OCI-LY3 (cell line): ENCODE results near the gene H2BK1.
A peak's percentile ranks its signal among the peaks of the same experiment; 100 is the strongest.

ENCODE experiments used
- H2AFZ ChIP-seq: fragments of 200-600, 300-600 bp; shearing (Covaris generic); 2 replicates; pipeline ENCODE4 v1.6.0; 2014; ENCODE audit warnings: antibody characterized with exemption, low read depth, low read length
- H3K27ac ChIP-seq: fragments of 200-600, 300-600 bp; sonication (generic); 2 replicates; pipeline ENCODE4 v1.5.1; 2014; ENCODE audit warnings: mild to moderate bottlenecking, low read length, moderate library complexity, mixed read lengths
- H3K27me3 ChIP-seq: fragments of 200-600, 300-600 bp; sonication (generic); 2 replicates; pipeline ENCODE4 v1.6.1; 2014; ENCODE audit warnings: low read depth, low read length, mixed read lengths
- H3K36me3 ChIP-seq: fragments of 200-600, 300-600 bp; sonication (generic); replicated peaks from 2 replicates; pipeline ENCODE3; 2014; ENCODE audit warnings: low read depth, low read length, mixed read lengths
- H3K4me1 ChIP-seq: fragments of 300-600, 200-600 bp; sonication (generic); 2 replicates; pipeline ENCODE4 v1.6.1; 2014; ENCODE audit warnings: low read length, mixed read lengths
- H3K4me2 ChIP-seq: fragments of 200-600, 300-600 bp; sonication (generic); 2 replicates; pipeline ENCODE4 v1.6.1; 2014; ENCODE audit warnings: low read length, mixed read lengths
- H3K4me3 ChIP-seq: fragments of 300-600, 200-600 bp; sonication (generic); 2 replicates; pipeline ENCODE4 v1.5.1; 2014; ENCODE audit warnings: antibody characterized with exemption, mild to moderate bottlenecking, low read length, moderate library complexity
- H3K79me2 ChIP-seq: fragments of 300-600, 200-600 bp; shearing (Covaris generic); 2 replicates; pipeline ENCODE4 v1.6.1; 2014; ENCODE audit warnings: mild to moderate bottlenecking, low read length, mixed read lengths
- H3K9ac ChIP-seq: fragments of 300-600, 200-600 bp; shearing (Covaris generic); 2 replicates; pipeline ENCODE4 v1.6.0; 2014; ENCODE audit warnings: mild to moderate bottlenecking, low read length, moderate library complexity
- H3K9me3 ChIP-seq: fragments of 200-600, 300-600 bp; shearing (Covaris generic); 2 replicates; pipeline ENCODE4 v1.6.1; 2014; ENCODE audit warnings: low read length, mixed read lengths; ENCODE audit not compliant: insufficient read depth
- H4K20me1 ChIP-seq: fragments of 200-600, 300-600 bp; sonication (generic); 2 replicates; pipeline ENCODE4 v1.6.1; 2016; ENCODE audit warnings: low read length, mixed read lengths; ENCODE audit not compliant: insufficient read depth
- CTCF ChIP-seq: fragments of 200-600, 300-600 bp; sonication (generic); IDR thresholded peaks from 2 replicates; pipeline ENCODE4 v1.5.1; 2014; ENCODE audit warnings: antibody characterized with exemption, low read length, low read depth
- EZH2phosphoT487 ChIP-seq: fragments of 200-600 bp; shearing (Covaris generic); IDR thresholded peaks from 2 replicates; pipeline ENCODE4 v1.6.1; 2018; ENCODE audit warnings: antibody characterized with exemption, mixed run types, low read depth

Gene H2BK1

DNA sequence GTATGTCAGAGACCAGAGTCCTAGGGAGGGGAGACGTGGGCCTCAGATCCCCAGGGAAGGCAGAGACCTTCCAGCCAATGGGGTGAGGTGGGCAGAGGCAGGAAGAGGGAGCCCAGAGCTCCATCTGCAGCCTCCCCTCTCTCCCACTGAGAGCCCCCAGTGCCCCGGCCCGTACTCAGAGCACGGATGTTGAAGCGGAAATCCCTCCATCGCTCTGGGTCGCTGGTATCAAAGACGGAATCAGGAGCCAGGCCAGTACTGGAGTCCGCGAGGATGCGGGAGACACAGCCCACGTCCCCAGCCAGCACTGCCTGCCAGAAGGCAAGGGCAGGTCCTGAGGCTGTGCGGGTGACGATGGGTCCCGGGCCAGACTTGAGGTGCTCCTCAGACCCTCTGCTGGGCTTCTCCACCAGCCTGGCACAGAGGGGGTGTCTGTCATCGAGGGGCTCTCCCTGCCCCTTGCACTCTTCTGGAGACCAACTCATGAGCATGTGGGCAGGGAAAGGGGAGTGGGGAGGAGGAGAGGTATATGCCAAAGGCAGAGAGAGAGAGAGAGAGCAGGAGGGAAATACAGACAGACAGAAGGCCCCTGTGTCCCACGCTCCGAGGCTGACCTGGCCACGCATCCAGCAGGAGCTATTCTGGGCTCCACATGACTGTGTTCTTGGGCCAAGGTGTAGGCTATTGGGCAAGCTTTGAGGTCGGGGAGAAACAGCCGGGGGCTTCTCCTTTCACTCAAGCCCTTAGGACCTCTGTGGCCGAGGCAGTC is 23.5 kb downstream of the H2BK1 start, which contains the start of gene ASB10:
ASB10 (minus strand) TSS at position 611 of the 769 bp plus-strand sequence; CDS start at position 491, 120 bp downstream.
- Histone ChIP-seq H3K27me3 (peaks cover 79% of the 10 kb centered on the region), H3K9me3 (no peaks in the 10 kb centered on the region), H3K4me3 (peak within 1 kb of the TSS; percentile 31; the same call in 1 of the 2 replicates), H3K4me1 (peaks cover 32% of the 10 kb centered on the region), H3K36me3 (no peaks in the 10 kb centered on the region), H3K27ac (no peak within 1 kb of the TSS), H2AFZ (no peak within 1 kb of the TSS), H3K79me2 (no peaks in the 10 kb centered on the region), H3K4me2 (peak within 1 kb of the TSS; percentile 62), H4K20me1 (peaks cover 57% of the 10 kb centered on the region), H3K9ac (no peak within 1 kb of the TSS)
- TF ChIP-seq EZH2phosphoT487 (no peak), CTCF (no peak)

GRCh38 chr7:151185762-151186639 is 24.3 kb downstream of the H2BK1 start:
- H3K27ac ChIP-seq = no peak overlapping the region
- H3K27me3 ChIP-seq = peaks cover 72% of the 10 kb centered on the region
- H3K4me1 ChIP-seq = peaks cover 32% of the 10 kb centered on the region
- no peak overlapping the region for H2AFZ ChIP-seq
- H3K9ac ChIP-seq = no peak overlapping the region
- no peaks in the 10 kb centered on the region for H3K9me3 ChIP-seq
- H4K20me1 ChIP-seq = peaks cover 48% of the 10 kb centered on the region
- H3K79me2 ChIP-seq = no peaks in the 10 kb centered on the region
- TF ChIP-seq CTCF (no peak), EZH2phosphoT487 (no peak)
- H3K4me3 ChIP-seq = no peak overlapping the region
- no peaks in the 10 kb centered on the region for H3K36me3 ChIP-seq
- H3K4me2 ChIP-seq = no peak overlapping the region

- Histone ChIP-seq H3K27me3 (peaks cover 68% of the 10 kb centered on the region), H3K9ac (no peak overlapping the region), H3K4me1 (no peaks in the 10 kb centered on the region), H3K79me2 (no peaks in the 10 kb centered on the region), H3K4me3 (no peak overlapping the region), H3K4me2 (no peak overlapping the region), H4K20me1 (peaks cover 7% of the 10 kb centered on the region; the same call in 1 of the 2 replicates), H3K9me3 (no peaks in the 10 kb centered on the region), H2AFZ (no peak overlapping the region), H3K36me3 (no peaks in the 10 kb centered on the region), H3K27ac (no peak overlapping the region)
- no peak for TF ChIP-seq EZH2phosphoT487
- TF ChIP-seq CTCF = no peak
These were observed 29.3 kb downstream of the H2BK1 start for GRCh38 chr7:151181011-151181431.

DNA sequence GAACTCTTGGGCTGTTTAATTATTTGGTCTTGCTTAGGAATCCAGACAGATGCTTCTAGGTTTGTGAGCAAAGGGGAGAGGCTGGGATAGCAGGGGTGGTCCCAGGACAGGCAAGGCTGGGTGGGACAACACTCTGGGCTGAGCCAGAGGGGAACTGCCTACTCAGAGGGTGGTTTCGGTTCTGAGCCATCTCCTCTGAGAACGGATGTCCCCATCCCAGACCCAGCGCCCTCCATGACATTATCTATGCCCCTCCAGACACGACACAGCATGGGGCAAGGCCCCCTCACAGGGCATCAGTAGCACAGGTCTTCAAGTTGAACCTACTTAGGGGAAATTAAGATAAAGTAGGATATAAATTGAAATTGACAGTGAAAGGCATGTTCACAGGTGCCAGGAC is 30.3 kb downstream of the H2BK1 start:
- TF ChIP-seq CTCF (no peak), EZH2phosphoT487 (no peak)
- H3K9ac ChIP-seq = no peak overlapping the region
- H4K20me1 ChIP-seq = peaks cover 4% of the 10 kb centered on the region; the same call in 1 of the 2 replicates
- no peak overlapping the region for H3K27ac ChIP-seq
- no peak overlapping the region for H3K4me2 ChIP-seq
- H3K4me1 ChIP-seq = no peaks in the 10 kb centered on the region
- H3K27me3 ChIP-seq = peaks cover 64% of the 10 kb centered on the region
- H2AFZ ChIP-seq = no peak overlapping the region
- no peaks in the 10 kb centered on the region for H3K9me3 ChIP-seq
- no peak overlapping the region for H3K4me3 ChIP-seq
- no peaks in the 10 kb centered on the region for H3K79me2 ChIP-seq
- H3K36me3 ChIP-seq = no peaks in the 10 kb centered on the region
